Keratinocyte (primary cell): ENCODE results near the gene ONECUT1. TPM values are rescaled to one million over a fixed set of nuclear protein-coding genes. Genes with fewer than 3 reads are reported as not detected.

ENCODE experiments used
- DNase-seq: peaks from one replicate; pipeline ENCODE4 v3.0.0-alpha.2; 2011; ENCODE audit warnings: low read depth, missing footprints, low spot score
- FAIRE-seq: peaks from 2 replicates; lab custom pipeline; 2011; peaks lifted over from hg19 to GRCh38; lab: Jason Lieb, UNC
- H2AFZ ChIP-seq: 2 replicates; pipeline ENCODE4 v1.6.0; 2012; ENCODE audit warnings: low read length, control low read depth, inconsistent platforms; ENCODE audit not compliant: control insufficient read depth
- H3K27ac ChIP-seq: 2 replicates; pipeline ENCODE4 v1.5.1; 2011; ENCODE audit warnings: low read length; ENCODE audit not compliant: control insufficient read depth, insufficient read depth
- H3K27me3 ChIP-seq: 3 replicates; pipeline ENCODE4 v1.6.0; 2011; ENCODE audit warnings: low read length; ENCODE audit not compliant: control insufficient read depth, insufficient read depth; ENCODE audit errors: extremely low read depth
- H3K36me3 ChIP-seq, 2 experiments: 2 replicates in 1 of 2; 3 replicates in 1 of 2; pipeline ENCODE4 v1.5.1; 2011; ENCODE audit warnings: low read length in 2 of 2, mild to moderate bottlenecking in 1 of 2; ENCODE audit not compliant: control insufficient read depth in 2 of 2, insufficient read depth in 2 of 2; ENCODE audit errors: extremely low read depth in 1 of 2
- H3K4me1 ChIP-seq: 3 replicates; pipeline ENCODE4 v1.5.1; 2011; ENCODE audit warnings: low read length; ENCODE audit not compliant: control insufficient read depth, insufficient read depth; ENCODE audit errors: extremely low read depth
- H3K4me2 ChIP-seq: 3 replicates; pipeline ENCODE4 v1.6.0; 2011; ENCODE audit warnings: low read depth, low read length; ENCODE audit not compliant: control insufficient read depth, insufficient read depth; ENCODE audit errors: extremely low read depth
- H3K4me3 ChIP-seq, 3 experiments: fragments of 200-600 bp in 1 of 3; sonication (generic) in 1 of 3; 2 replicates in 2 of 3; 3 replicates in 1 of 3; pipeline ENCODE4 v1.5.1; 2011 to 2016; ENCODE audit warnings: low read length in 3 of 3, mild to moderate bottlenecking in 3 of 3, control low read depth in 2 of 3, inconsistent platforms in 1 of 3, low read depth in 1 of 3, mixed read lengths in 1 of 3, mixed run types in 1 of 3, moderate library complexity in 1 of 3; ENCODE audit not compliant: control insufficient read depth in 2 of 3, insufficient read depth in 2 of 3; ENCODE audit errors: extremely low read depth in 1 of 3
- H3K79me2 ChIP-seq: 2 replicates; pipeline ENCODE4 v1.6.0; 2012; ENCODE audit warnings: low read length; ENCODE audit not compliant: control insufficient read depth, insufficient read depth
- H3K9ac ChIP-seq: 3 replicates; pipeline ENCODE4 v1.6.0; 2011; ENCODE audit warnings: low read length; ENCODE audit not compliant: control insufficient read depth, insufficient read depth; ENCODE audit errors: extremely low read depth
- H3K9me1 ChIP-seq: 3 replicates; pipeline ENCODE4 v1.6.0; 2011; ENCODE audit warnings: low read length; ENCODE audit not compliant: control insufficient read depth, insufficient read depth; ENCODE audit errors: extremely low read depth
- H3K9me3 ChIP-seq: 2 replicates; pipeline ENCODE4 v1.5.1; 2012; ENCODE audit warnings: low read depth, low read length; ENCODE audit not compliant: control insufficient read depth
- H4K20me1 ChIP-seq: 3 replicates; pipeline ENCODE4 v1.6.0; 2011; ENCODE audit warnings: low read length; ENCODE audit not compliant: control insufficient read depth, insufficient read depth; ENCODE audit errors: extremely low read depth
- CTCF ChIP-seq, 3 experiments: IDR thresholded peaks in 1 of 3; conservative IDR thresholded peaks in 1 of 3; optimal IDR thresholded peaks in 1 of 3; 2 replicates in 2 of 3; 3 replicates in 1 of 3; pipeline versions ENCODE3 to v1.5.1; 2011; ENCODE audit warnings: low read length in 3 of 3, mild to moderate bottlenecking in 3 of 3, moderate library complexity in 2 of 3, control low read depth in 1 of 3, inconsistent platforms in 1 of 3; ENCODE audit not compliant: insufficient read depth in 2 of 3; ENCODE audit errors: extremely low read depth in 1 of 3
- EZH2 ChIP-seq: IDR thresholded peaks from one replicate; pipeline ENCODE4 v1.6.1; 2012; ENCODE audit warnings: inconsistent platforms, mild to moderate bottlenecking, low read length, moderate library complexity
- dilution Hi-C: fragments of 300-500 bp; cut with MboI; formaldehyde crosslinking; loops from one replicate; pipeline ENCODE4 v1.7.0; 2020; ENCODE audit warnings: low sequenced_read_pairs; ENCODE audit not compliant: extremely low pct_ligation_motif_present
- polyA plus RNA-seq, 5 experiments: library from polyadenylated mRNA; depleted of rRNA in 3 of 5; stranded (reverse) in 3 of 5; stranded (forward) in 1 of 5; unstranded in 1 of 5; fragments of >200 nt; gene quantifications; 1 replicate in 1 of 5; 2 replicates in 3 of 5; 3 replicates in 1 of 5; pipeline versions ENCODE4 v1.2.1 to v1.2.3, GENCODE V29; 2011 to 2012; ENCODE audit warnings: missing spikeins in 2 of 5, low read depth in 1 of 5, low replicate concordance in 1 of 5

ONECUT1 gene
- polyA plus RNA-seq, 1 donor (not counting 4 experiments of a cell fraction or from before 2014, with no cell fraction given), result not detected

DNA sequence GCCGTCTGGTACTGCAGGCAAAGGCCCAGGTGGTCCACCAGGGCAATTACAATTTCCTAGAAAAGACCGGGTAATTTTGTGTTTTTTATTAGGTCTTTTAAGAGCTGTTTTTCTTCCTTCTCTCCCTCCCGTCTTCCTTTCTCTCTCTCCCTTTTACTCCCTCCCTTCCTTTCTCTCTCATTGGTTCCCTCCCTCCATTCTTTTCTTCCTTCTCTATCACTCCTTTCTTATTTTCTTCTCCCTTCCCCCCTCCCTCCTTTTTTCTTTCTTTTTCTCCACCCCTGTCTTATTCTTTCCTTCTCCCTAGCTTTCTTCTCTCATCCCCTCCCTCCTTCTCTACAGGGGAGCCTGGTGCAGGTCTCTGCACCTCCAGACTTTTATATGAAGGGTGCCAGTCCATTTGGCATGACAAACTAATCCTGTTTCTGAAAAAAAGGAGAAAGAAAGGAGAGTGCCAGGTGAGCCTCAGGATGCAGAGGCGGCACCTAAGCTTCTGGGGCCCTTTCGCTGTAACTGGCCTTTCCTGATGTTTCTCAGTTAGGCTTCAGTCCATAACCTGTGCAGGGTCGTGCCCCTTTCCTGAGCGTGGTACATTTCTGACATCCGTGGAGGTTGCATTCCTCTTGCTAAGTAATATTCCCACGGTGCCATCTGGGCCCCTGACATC is 9.1 kb upstream of the ONECUT1 start:
- DNase-seq (no peak), FAIRE-seq (no peak)
- H3K36me3 ChIP-seq, result no peaks in the 10 kb centered on the region
- TF ChIP-seq EZH2 (peak; percentile 14), CTCF (optimal IDR thresholded peaks at IDR 0.05 in 1 of 3, IDR thresholded peaks at IDR 0.05 in 1 of 3, conservative IDR thresholded peaks at IDR 0.05 in 1 of 3; ENCODE audit: extremely low read depth in 1 of 3, insufficient read depth in 2 of 3, low read length in 3 of 3) (no peak)
- no peaks in the 10 kb centered on the region for H3K9me3 ChIP-seq
- peaks cover 100% of the 10 kb centered on the region for H3K27me3 ChIP-seq
- H3K9ac ChIP-seq, result no peak overlapping the region
- dilution Hi-C loops, result loop anchor here (25.0 kb wide), 1 partner anchor 388 kb away; no protein-coding TSS in a partner anchor
- H2AFZ ChIP-seq, result no peak overlapping the region
- H3K27ac ChIP-seq, result no peak overlapping the region
- no peaks in the 10 kb centered on the region for H3K9me1 ChIP-seq
- no peaks in the 10 kb centered on the region for H3K4me1 ChIP-seq
- no peak overlapping the region for H3K4me2 ChIP-seq
- H3K79me2 ChIP-seq, result no peaks in the 10 kb centered on the region
- no peak overlapping the region for H3K4me3 ChIP-seq
- no peaks in the 10 kb centered on the region for H4K20me1 ChIP-seq

GRCh38 chr15:52798529-52799101 is 8.5 kb upstream of the ONECUT1 start:
- H3K36me3 ChIP-seq, result no peaks in the 10 kb centered on the region
- no peaks in the 10 kb centered on the region for H4K20me1 ChIP-seq
- no peak overlapping the region for H2AFZ ChIP-seq
- DNase-seq (no peak), FAIRE-seq (no peak)
- peaks cover 100% of the 10 kb centered on the region for H3K27me3 ChIP-seq
- no peaks in the 10 kb centered on the region for H3K79me2 ChIP-seq
- H3K9me3 ChIP-seq, result no peaks in the 10 kb centered on the region
- dilution Hi-C loops, result loop anchor here (25.0 kb wide), 1 partner anchor 389 kb away; no protein-coding TSS in a partner anchor
- H3K27ac ChIP-seq, result no peak overlapping the region
- no peak overlapping the region for H3K4me2 ChIP-seq
- no peak overlapping the region for H3K9ac ChIP-seq
- H3K4me1 ChIP-seq, result no peaks in the 10 kb centered on the region
- no peaks in the 10 kb centered on the region for H3K9me1 ChIP-seq
- H3K4me3 ChIP-seq, result no peak overlapping the region
- TF ChIP-seq CTCF (optimal IDR thresholded peaks at IDR 0.05 in 1 of 3, IDR thresholded peaks at IDR 0.05 in 1 of 3, conservative IDR thresholded peaks at IDR 0.05 in 1 of 3; ENCODE audit: extremely low read depth in 1 of 3, insufficient read depth in 2 of 3, low read length in 3 of 3), result no peak
- peak; percentile 53 for TF ChIP-seq EZH2
